Measurements from ENCODE around the gene MED15.

GRCh38 chr22:20486229-20486628, 21.2 kb upstream of the MED15 start:
- TF ChIP-seq EZH2phosphoT487 (IDR thresholded peaks at IDR 0.05), result no peak
- TF ChIP-seq EZH2 (IDR thresholded peaks at IDR 0.05), result no peak

Measured in neural progenitor cell (in vitro differentiated cells).